VCaP (cell line): Measurements from ENCODE around the gene UBXN10.

ENCODE experiments used
- H3K27ac ChIP-seq: fragments of 450-650 bp; 2 replicates; pipeline ENCODE4 v1.5.1; 2017
- TF ChIP-seq, protein P1 (sequence below): fragments of 450-650 bp; conservative IDR thresholded peaks from 2 replicates; pipeline ENCODE4 v1.5.1; 2017; ENCODE audit warnings: mild to moderate bottlenecking, moderate library complexity

Gene UBXN10

DNA sequence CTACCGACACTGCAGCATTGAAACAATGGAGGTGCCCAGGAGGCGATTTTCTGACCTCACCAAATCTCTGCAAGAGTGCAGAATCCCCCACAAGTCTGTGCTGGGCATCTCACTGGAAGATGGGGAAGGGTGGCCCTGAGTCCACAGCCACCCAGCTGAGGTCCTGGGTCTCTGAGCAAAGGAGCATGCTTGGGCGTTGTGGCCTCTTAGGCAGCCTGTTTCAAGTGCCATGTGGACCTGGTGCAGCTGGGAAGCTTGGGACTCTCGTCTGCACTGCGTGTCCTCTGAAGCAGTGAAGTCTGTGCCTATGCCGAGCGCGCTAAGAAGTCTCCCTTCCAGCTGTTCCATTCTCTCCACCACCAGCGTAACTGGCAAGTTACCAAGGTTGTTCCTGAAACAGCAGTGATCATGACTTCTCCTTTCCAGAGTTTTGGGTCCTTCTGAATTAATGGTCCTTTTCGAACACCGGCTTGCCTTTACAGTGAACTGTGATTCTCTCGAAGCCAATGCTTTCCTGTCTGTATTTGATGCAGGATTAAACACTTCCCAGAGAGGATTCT lies 5.5 kb downstream of the UBXN10 start:
- TF ChIP-seq, protein P1, sequence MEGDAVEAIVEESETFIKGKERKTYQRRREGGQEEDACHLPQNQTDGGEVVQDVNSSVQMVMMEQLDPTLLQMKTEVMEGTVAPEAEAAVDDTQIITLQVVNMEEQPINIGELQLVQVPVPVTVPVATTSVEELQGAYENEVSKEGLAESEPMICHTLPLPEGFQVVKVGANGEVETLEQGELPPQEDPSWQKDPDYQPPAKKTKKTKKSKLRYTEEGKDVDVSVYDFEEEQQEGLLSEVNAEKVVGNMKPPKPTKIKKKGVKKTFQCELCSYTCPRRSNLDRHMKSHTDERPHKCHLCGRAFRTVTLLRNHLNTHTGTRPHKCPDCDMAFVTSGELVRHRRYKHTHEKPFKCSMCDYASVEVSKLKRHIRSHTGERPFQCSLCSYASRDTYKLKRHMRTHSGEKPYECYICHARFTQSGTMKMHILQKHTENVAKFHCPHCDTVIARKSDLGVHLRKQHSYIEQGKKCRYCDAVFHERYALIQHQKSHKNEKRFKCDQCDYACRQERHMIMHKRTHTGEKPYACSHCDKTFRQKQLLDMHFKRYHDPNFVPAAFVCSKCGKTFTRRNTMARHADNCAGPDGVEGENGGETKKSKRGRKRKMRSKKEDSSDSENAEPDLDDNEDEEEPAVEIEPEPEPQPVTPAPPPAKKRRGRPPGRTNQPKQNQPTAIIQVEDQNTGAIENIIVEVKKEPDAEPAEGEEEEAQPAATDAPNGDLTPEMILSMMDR: no peak

DNA sequence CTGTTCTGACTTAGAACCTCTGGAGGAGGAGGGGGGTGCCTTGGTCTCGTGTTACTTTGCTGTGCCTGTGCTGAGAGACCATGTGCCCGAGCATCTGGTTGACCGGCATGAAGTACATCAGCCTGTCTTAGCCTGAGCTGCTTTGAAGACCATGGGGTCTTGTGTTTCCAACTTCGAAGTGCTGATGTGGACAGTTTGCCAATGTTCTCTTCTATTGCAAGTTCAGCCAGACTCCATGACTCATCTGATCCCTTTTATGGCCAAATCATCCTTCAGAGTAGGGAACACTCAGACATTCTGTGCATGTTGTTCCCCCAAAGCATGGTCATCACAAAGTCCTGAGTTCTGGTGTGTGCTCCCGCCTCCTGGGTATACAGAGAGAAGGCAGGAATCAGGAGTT lies 6.5 kb downstream of the UBXN10 start:
- H3K27ac ChIP-seq: no peak overlapping the region
- TF ChIP-seq, protein P1: no peak

More for the DNA sequence above, 5.5 kb downstream of the UBXN10 start:
- no peak overlapping the region for H3K27ac ChIP-seq

DNA sequence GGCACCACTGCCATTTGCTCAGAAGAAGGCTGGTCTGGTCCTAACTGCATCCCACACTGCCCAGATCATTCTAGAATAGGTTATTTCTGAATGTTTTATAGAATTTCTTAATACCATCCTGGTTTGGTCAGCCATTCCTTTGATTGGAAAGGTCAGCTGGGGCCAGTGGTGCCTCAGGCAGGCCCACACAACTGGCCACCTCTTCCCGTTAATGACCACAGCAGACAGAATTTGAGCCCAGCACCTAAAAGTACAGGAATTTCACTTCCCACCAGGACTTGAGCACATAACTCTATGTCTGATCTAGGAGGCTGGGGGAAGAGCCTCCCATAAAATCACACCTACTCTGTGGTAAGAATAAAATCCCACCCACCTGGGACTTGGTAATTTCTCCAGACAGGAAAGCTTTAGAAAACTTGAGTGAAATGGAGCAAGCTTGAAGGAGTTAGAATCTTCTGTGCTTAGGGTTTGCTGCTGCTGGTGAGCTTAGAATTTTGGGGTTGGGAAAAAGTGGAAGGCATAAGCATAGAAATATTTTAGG lies 7.0 kb downstream of the UBXN10 start:
- no peak overlapping the region for H3K27ac ChIP-seq
- TF ChIP-seq, protein P1: no peak

DNA sequence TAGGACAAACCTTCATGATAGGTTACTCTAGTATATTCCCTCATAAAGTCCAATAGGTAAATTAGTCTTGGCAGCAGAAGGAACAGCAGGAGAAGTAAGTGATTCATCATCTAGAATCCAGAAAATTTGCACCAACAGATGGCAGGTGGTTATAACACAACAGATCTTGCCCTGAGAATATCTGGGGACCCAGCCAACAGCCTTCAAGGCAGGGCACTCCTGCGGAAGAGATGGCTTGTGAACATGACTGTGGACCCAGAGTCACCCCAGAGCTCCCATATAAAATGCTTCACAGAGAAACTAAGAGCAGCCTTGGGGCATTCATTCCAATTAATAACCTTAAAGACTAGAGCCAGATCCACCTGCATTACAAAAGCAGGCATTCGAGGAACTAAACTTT lies 8.3 kb downstream of the UBXN10 start:
- H3K27ac ChIP-seq: no peak overlapping the region

DNA sequence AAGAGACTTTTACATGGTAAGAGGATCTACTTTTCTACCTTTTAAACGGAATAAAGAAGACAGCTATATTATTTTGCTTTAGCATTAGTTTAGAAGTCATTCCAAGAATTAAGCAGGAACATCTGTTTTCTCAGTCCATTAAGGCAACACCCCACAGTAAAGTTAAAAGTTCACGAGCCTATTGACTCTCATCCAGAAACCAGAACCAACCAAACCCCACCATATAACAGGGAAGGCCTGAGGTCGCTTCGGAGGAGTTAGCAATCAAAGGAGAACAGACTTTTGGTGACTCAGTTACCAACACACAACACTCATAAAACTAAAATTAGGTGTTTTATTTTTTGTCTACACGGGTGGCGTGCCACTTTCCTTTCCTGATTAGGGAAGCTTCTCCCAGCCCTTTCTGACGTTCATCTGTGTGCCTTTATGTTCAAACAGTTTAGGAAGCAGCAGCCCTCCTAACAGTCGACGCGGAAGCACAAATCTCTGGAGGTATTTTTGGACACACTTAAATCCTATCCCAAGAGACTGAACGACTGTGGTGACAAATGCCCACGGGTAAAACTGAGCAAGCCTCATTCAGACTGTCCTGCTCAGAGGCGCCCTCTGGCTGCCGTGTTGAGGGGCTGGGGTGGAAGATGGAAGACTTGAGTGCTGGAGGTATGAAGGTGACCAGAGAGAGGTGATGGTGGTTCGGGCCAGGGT lies 9.0 kb downstream of the UBXN10 start:
- TF ChIP-seq, protein P1: peak; percentile 87
- no peak overlapping the region for H3K27ac ChIP-seq

More for the DNA sequence above, 8.3 kb downstream of the UBXN10 start:
- TF ChIP-seq, protein P1: no peak

DNA sequence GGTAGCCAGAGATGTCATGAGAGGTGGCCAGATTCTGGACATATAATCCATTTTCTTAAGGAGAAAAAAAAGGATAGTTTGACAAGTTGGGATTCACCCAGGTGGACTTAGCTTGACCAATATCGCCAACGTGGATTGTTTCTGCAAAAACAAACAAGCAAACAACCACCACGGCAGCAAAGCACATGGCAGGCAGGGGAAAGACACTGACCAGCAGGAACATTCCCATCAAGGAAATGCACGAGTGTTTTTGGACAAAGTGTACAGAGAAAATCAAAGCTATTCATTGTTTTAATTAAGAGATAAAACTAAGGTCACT lies 9.5 kb downstream of the UBXN10 start:
- TF ChIP-seq, protein P1: peak; percentile 54
- no peak overlapping the region for H3K27ac ChIP-seq

DNA sequence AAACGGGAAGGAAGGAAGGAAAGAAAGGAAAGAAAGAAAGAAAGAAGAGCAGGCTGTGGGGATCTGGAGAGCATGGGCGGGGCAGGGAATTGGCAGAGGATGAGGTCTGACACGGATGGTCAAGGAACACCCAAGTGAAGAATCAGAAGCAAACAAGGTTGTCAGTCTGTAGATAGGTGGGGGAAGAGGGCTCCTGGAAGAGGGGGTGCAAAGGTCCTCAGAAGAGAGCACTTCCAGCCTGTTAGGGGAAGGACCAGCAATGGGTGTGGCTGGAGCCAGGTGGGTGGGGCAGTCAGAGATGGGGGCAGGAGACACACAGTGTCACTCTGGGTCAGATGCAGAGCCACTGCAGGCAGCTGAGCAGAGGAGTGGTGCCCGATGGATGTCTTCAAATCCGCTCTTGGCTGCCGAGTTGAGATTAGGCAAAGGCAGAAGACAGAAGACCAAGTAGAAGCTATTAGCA lies 11.5 kb downstream of the UBXN10 start:
- H3K27ac ChIP-seq: no peak overlapping the region
- TF ChIP-seq, protein P1: no peak
